ENCODE results near the gene POLR1B. TPM values are rescaled to one million over a fixed set of nuclear protein-coding genes. Genes with fewer than 3 reads are reported as not detected.
"Not testable (repeated sequence)": the region's sequence is repeated elsewhere in the genome, so short reads cannot be mapped to it uniquely, and the experiment has no call there.

Gene POLR1B
- total RNA-seq, 1 donor from 2014 or later, result 11.7 TPM

GRCh38 chr2:112500850-112501484 lies 41.3 kb upstream of the POLR1B start:
- DNase-seq; intact Hi-C loops (cut with micrococcal nuclease); H3K9me3 ChIP-seq (replicated peaks); H3K27ac ChIP-seq (replicated peaks); H3K4me1 ChIP-seq; H3K27me3 ChIP-seq (ENCODE audit: low read depth); H3K4me3 ChIP-seq: not testable (repeated sequence)
- peaks cover 23% of the 10 kb centered on the region for H3K36me3 ChIP-seq
- TF ChIP-seq CTCF (IDR thresholded peaks at IDR 0.05; ENCODE audit: borderline replicate concordance), result peak; percentile 47

- H3K4me1 ChIP-seq; DNase-seq; H3K9me3 ChIP-seq (replicated peaks); H3K27ac ChIP-seq (replicated peaks); intact Hi-C loops (cut with micrococcal nuclease); H3K4me3 ChIP-seq; H3K27me3 ChIP-seq (ENCODE audit: low read depth): not testable (repeated sequence)
- peaks cover 17% of the 10 kb centered on the region for H3K36me3 ChIP-seq
Observed at GRCh38 chr2:112509239-112509998, 32.8 kb upstream of the POLR1B start.

- Histone ChIP-seq H3K27ac (replicated peaks) (no peak overlapping the region), H3K9me3 (replicated peaks) (peaks cover 9% of the 10 kb centered on the region), H3K27me3 (ENCODE audit: low read depth) (no peaks in the 10 kb centered on the region), H3K36me3 (peaks cover 64% of the 10 kb centered on the region), H3K4me1 (no peaks in the 10 kb centered on the region), H3K4me3 (no peak overlapping the region)
- DNase-seq, result no peak
- intact Hi-C loops (cut with micrococcal nuclease), result no loop called here
- TF ChIP-seq CTCF (IDR thresholded peaks at IDR 0.05; ENCODE audit: borderline replicate concordance), result no peak
Observed at GRCh38 chr2:112516801-112517200, 25.5 kb upstream of the POLR1B start.

GRCh38 chr2:112518807-112519206 lies 23.5 kb upstream of the POLR1B start:
- intact Hi-C loops (cut with micrococcal nuclease), result no loop called here
- no peak for DNase-seq
- Histone ChIP-seq H3K36me3 (peaks cover 72% of the 10 kb centered on the region), H3K4me1 (no peaks in the 10 kb centered on the region), H3K27me3 (ENCODE audit: low read depth) (no peaks in the 10 kb centered on the region), H3K4me3 (no peak overlapping the region), H3K9me3 (replicated peaks) (peaks cover 9% of the 10 kb centered on the region), H3K27ac (replicated peaks) (no peak overlapping the region)
- no peak for TF ChIP-seq CTCF (IDR thresholded peaks at IDR 0.05; ENCODE audit: borderline replicate concordance)

GRCh38 chr2:112519506-112519905 lies 22.8 kb upstream of the POLR1B start:
- intact Hi-C loops (cut with micrococcal nuclease), result no loop called here
- H3K4me1 ChIP-seq, result no peaks in the 10 kb centered on the region
- peaks cover 68% of the 10 kb centered on the region for H3K36me3 ChIP-seq
- peaks cover 9% of the 10 kb centered on the region for H3K9me3 ChIP-seq (replicated peaks)
- no peak overlapping the region for H3K27ac ChIP-seq (replicated peaks)
- DNase-seq, result no peak
- no peak for TF ChIP-seq CTCF (IDR thresholded peaks at IDR 0.05; ENCODE audit: borderline replicate concordance)
- H3K27me3 ChIP-seq (ENCODE audit: low read depth), result no peaks in the 10 kb centered on the region
- H3K4me3 ChIP-seq, result no peak overlapping the region

GRCh38 chr2:112520234-112520783 lies 22.0 kb upstream of the POLR1B start:
- Histone ChIP-seq H3K27ac (replicated peaks) (no peak overlapping the region), H3K9me3 (replicated peaks) (peaks cover 4% of the 10 kb centered on the region), H3K36me3 (peaks cover 60% of the 10 kb centered on the region), H3K4me1 (no peaks in the 10 kb centered on the region), H3K4me3 (no peak overlapping the region), H3K27me3 (ENCODE audit: low read depth) (no peaks in the 10 kb centered on the region)
- no peak for DNase-seq
- no peak for TF ChIP-seq CTCF (IDR thresholded peaks at IDR 0.05; ENCODE audit: borderline replicate concordance)
- intact Hi-C loops (cut with micrococcal nuclease), result no loop called here
